Activated T-helper 1 cell treated with anti-CD3 and anti-CD28 coated beads, Interleukin-12 subunit alpha, Interleukin-12 subunit beta, Interleukin-2, Interleukin-4 antibody, amounts not matched to agents 30 ng/mL and 10 ng/mL and 1 ng/mL, durations not matched to agents 14 hours and 24 hours and 36 hours (primary cell): ENCODE data around the gene PLEKHB1. TPM values are rescaled to one million over a fixed set of nuclear protein-coding genes. Genes with fewer than 3 reads are reported as not detected.
A peak's percentile ranks its signal among the peaks of the same experiment; 100 is the strongest.

ENCODE experiments used
- DNase-seq: peaks from one replicate; pipeline ENCODE4 v3.0.0; 2021; ENCODE audit warnings: low spot score
- H3K27ac Mint-ChIP-seq: one replicate; pipeline ENCODE4 v1.8.0; 2021; ENCODE audit warnings: mild to moderate bottlenecking, mixed read lengths
- H3K27me3 Mint-ChIP-seq: one replicate; pipeline ENCODE4 v1.8.0; 2022; ENCODE audit warnings: mild to moderate bottlenecking, moderate library complexity, mixed read lengths; ENCODE audit not compliant: insufficient read depth
- H3K36me3 Mint-ChIP-seq: one replicate; pipeline ENCODE4 v1.8.0; 2021; ENCODE audit warnings: low read depth, mixed read lengths
- H3K4me1 Mint-ChIP-seq: one replicate; pipeline ENCODE4 v1.8.0; 2021; ENCODE audit warnings: low read depth, mixed read lengths
- H3K4me3 Mint-ChIP-seq: one replicate; pipeline ENCODE4 v1.8.0; 2021; ENCODE audit warnings: mild to moderate bottlenecking, moderate library complexity, mixed read lengths
- H3K9me3 Mint-ChIP-seq: one replicate; pipeline ENCODE4 v1.8.0; 2021; ENCODE audit warnings: mixed read lengths
- intact Hi-C: fragments of 100-400 bp; cut with micrococcal nuclease; formaldehyde crosslinking; loops from one replicate; pipeline ENCODE4 v1.15.1; 2024
- total RNA-seq: library from RNA; stranded (reverse); gene quantifications from 2 replicates; pipeline ENCODE4 v1.2.3, GENCODE V29; 2022

The PLEKHB1 gene
- total RNA-seq, 1 donor from 2014 or later = 2.0 TPM

DNA sequence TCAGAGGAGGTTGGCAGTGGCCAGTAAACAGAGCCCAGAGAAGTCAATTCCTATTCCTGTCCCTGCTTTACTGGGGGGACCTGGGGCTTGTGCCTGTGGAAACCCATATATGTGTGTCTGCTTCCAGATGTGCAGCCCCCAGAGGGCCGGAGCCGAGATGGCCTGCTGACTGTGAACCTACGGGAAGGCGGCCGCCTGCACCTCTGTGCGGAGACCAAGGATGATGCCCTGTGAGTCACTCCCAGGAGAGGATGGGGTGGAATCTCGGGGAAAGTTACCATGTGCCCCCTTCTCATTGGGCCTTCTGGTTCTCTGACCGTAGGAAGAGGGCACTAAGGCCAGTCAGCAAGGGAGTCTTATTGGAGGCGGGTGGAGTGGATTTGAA, 5.3 kb downstream of the PLEKHB1 start:
- no peak overlapping the region for H3K4me3 Mint-ChIP-seq
- H3K36me3 Mint-ChIP-seq = no peaks in the 10 kb centered on the region
- no peak for DNase-seq
- no peak overlapping the region for H3K27ac Mint-ChIP-seq
- H3K27me3 Mint-ChIP-seq = peaks cover 8% of the 10 kb centered on the region
- H3K9me3 Mint-ChIP-seq = no peaks in the 10 kb centered on the region
- peaks cover 12% of the 10 kb centered on the region for H3K4me1 Mint-ChIP-seq
- intact Hi-C loops = no loop called here

- DNase-seq = no peak
- Mint-ChIP-seq H3K4me3 (no peak overlapping the region), H3K27me3 (peaks cover 4% of the 10 kb centered on the region), H3K27ac (no peak overlapping the region), H3K9me3 (no peaks in the 10 kb centered on the region), H3K36me3 (no peaks in the 10 kb centered on the region), H3K4me1 (peaks cover 7% of the 10 kb centered on the region)
- intact Hi-C loops = no loop called here
Measured at GRCh38 chr11:73652046-73652730, 5.8 kb downstream of the PLEKHB1 start.

DNA sequence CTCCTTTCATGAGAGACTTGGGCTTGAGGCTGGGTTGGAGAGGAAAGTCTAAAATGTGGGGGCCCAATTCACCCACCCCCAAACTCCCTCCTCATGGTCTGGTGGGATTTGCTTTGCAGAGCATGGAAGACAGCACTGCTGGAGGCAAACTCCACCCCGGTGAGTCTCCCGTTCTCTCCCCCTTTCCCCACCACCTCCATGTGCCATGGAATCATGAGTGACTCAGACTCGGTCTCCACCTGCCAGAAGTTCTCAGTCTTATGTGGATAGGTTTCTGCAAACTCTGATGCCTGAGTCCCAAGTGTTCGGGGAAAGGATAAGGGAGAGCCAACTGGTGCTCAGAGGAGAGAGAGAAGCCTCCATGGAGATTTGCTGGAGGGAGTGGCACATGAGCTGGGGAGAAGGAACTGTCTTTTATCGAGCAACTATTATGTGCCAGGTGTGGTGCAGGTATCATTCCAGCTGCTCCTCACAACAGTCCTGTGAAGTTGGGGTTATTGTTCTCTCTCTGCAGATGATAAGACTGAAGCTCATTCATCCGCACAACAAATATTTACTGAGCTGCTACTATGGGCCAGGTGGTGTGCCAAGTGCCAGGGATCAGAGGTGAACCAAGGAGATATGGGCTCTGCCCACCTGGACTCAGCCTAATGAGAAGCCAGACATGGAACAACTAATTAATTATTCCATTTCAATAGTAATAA, 6.6 kb downstream of the PLEKHB1 start:
- Mint-ChIP-seq H3K27me3 (peaks cover 3% of the 10 kb centered on the region), H3K27ac (no peak overlapping the region), H3K4me1 (no peaks in the 10 kb centered on the region), H3K9me3 (no peaks in the 10 kb centered on the region), H3K36me3 (no peaks in the 10 kb centered on the region), H3K4me3 (no peak overlapping the region)
- no peak for DNase-seq
- intact Hi-C loops = no loop called here

DNA sequence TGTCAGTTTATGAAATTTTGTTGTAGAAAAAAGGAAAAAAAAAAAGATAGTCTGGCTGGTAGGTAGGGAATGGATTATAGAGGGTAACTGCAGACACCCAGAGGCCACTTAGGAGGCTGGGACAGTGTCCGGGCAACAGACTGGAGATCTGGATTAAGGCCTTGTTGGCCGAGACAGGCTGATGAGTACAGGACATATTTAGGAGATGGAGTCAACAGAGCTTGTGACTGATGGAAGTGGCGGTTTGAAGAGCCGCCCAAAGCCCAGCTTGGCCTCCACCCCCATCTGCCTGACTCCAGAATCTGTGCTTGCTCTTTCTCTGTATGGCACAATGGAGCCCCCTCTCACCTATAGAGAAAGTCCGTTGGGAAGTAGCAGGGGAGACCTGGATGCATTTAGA, 7.6 kb downstream of the PLEKHB1 start:
- H3K27me3 Mint-ChIP-seq = peaks cover 3% of the 10 kb centered on the region
- no peaks in the 10 kb centered on the region for H3K9me3 Mint-ChIP-seq
- no peak for DNase-seq
- H3K4me1 Mint-ChIP-seq = no peaks in the 10 kb centered on the region
- intact Hi-C loops = no loop called here
- H3K27ac Mint-ChIP-seq = no peak overlapping the region
- no peaks in the 10 kb centered on the region for H3K36me3 Mint-ChIP-seq
- H3K4me3 Mint-ChIP-seq = no peak overlapping the region

DNA sequence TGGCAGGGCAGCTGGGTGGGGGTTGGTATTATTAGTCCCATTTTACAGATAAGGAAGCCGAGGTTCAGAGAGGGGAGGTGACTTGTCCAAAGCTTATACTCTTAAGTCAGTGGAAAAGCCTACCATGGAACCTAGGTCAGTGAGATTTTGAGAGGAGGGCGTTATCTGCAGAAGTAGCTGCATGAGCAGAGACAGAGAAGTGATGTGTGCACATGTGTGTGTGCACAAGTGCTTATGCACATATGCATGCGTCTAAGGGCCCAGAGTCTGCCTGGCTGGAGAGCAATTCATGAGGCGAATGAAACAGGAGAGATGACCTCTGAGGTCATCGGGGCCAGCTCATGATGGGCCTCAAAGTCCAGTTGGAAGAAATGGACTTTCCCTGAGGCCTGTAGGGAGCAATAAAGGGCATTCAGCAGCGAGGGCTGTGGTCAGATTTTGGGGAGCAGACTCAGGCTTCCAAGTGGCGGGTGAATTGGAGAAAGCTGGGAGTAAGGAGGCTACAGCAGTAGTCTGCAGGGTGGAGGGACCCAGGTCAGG, 8.2 kb downstream of the PLEKHB1 start:
- DNase-seq = no peak
- H3K4me3 Mint-ChIP-seq = no peak overlapping the region
- H3K4me1 Mint-ChIP-seq = no peaks in the 10 kb centered on the region
- H3K36me3 Mint-ChIP-seq = no peaks in the 10 kb centered on the region
- no peaks in the 10 kb centered on the region for H3K9me3 Mint-ChIP-seq
- intact Hi-C loops = no loop called here
- no peak overlapping the region for H3K27ac Mint-ChIP-seq
- peaks cover 3% of the 10 kb centered on the region for H3K27me3 Mint-ChIP-seq

- Mint-ChIP-seq H3K4me1 (no peaks in the 10 kb centered on the region), H3K36me3 (no peaks in the 10 kb centered on the region), H3K27ac (no peak overlapping the region), H3K9me3 (no peaks in the 10 kb centered on the region), H3K4me3 (no peak overlapping the region), H3K27me3 (peaks cover 3% of the 10 kb centered on the region)
- intact Hi-C loops = no loop called here
- no peak for DNase-seq
Measured at GRCh38 chr11:73655686-73656085, 9.3 kb downstream of the PLEKHB1 start.

GRCh38 chr11:73656985-73657384, 10.6 kb downstream of the PLEKHB1 start:
- DNase-seq = no peak
- no peaks in the 10 kb centered on the region for H3K4me1 Mint-ChIP-seq
- no peaks in the 10 kb centered on the region for H3K9me3 Mint-ChIP-seq
- intact Hi-C loops = no loop called here
- H3K27ac Mint-ChIP-seq = no peak overlapping the region
- no peaks in the 10 kb centered on the region for H3K36me3 Mint-ChIP-seq
- peaks cover 3% of the 10 kb centered on the region for H3K27me3 Mint-ChIP-seq
- H3K4me3 Mint-ChIP-seq = no peak overlapping the region

DNA sequence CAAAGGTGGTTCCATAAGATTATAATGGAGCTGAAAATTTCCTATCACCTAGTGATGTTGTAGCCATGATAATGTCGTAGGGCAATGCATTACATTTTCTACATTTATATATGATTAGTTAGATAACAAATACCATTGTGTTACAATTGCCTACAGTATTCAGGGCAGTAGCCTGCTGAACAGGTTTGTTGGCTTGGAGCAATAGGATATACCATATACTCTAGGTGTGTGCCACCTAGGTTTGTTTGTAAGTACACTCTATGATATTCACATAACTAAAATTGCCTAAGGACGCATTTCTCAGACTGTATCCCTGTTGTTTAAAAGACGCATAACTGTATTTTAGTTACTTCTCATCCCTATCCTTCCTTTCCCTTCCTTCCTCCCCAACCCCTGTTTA, 13.6 kb downstream of the PLEKHB1 start:
- intact Hi-C loops = loop anchor here (2.0 to 5.0 kb wide), 2 partner anchors 183 to 267 kb away; no protein-coding TSS in a partner anchor
- DNase-seq = no peak
- H3K4me3 Mint-ChIP-seq = no peak overlapping the region
- no peaks in the 10 kb centered on the region for H3K4me1 Mint-ChIP-seq
- H3K27me3 Mint-ChIP-seq = no peaks in the 10 kb centered on the region
- H3K36me3 Mint-ChIP-seq = no peaks in the 10 kb centered on the region
- no peak overlapping the region for H3K27ac Mint-ChIP-seq
- no peaks in the 10 kb centered on the region for H3K9me3 Mint-ChIP-seq

GRCh38 chr11:73660497-73661034, 14.2 kb downstream of the PLEKHB1 start:
- no peaks in the 10 kb centered on the region for H3K27me3 Mint-ChIP-seq
- intact Hi-C loops = loop anchor here (1.0 to 5.0 kb wide), 6 partner anchors 35 to 353 kb away; no protein-coding TSS in a partner anchor
- H3K4me3 Mint-ChIP-seq = no peak overlapping the region
- H3K4me1 Mint-ChIP-seq = no peaks in the 10 kb centered on the region
- DNase-seq = no peak
- no peaks in the 10 kb centered on the region for H3K9me3 Mint-ChIP-seq
- H3K36me3 Mint-ChIP-seq = no peaks in the 10 kb centered on the region
- no peak overlapping the region for H3K27ac Mint-ChIP-seq

DNA sequence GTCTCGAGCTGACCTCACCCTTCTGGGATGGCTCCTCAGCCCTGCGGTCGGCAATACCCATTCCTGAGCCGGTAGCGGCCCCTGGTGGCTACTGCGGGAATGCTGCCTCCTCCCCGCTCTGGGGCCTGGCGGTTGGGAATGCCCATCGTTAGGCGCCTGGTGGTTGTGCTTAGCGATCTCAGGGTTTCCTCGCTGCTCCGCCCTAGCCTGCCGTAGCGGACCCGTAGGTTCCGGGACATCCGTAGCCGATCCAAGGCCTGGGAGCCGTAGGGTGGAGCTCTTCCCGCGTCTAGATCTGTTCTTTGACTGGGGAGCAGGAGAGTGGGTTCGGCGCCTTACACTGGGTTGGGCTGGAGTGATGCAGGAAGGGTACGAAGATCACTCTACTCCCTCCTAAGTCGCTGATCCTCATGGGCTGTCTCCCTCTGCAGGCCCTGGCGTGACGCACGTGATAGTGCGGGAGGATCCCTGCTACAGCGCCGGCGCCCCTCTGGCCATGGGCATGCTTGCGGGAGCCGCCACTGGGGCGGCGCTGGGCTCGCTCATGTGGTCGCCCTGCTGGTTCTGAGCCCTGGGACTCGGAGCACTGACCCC, 14.8 kb downstream of the PLEKHB1 start:
- intact Hi-C loops = loop anchor here (1.0 to 5.0 kb wide), 6 partner anchors 36 to 354 kb away; no protein-coding TSS in a partner anchor
- no peaks in the 10 kb centered on the region for H3K4me1 Mint-ChIP-seq
- no peak overlapping the region for H3K4me3 Mint-ChIP-seq
- no peaks in the 10 kb centered on the region for H3K9me3 Mint-ChIP-seq
- no peaks in the 10 kb centered on the region for H3K27me3 Mint-ChIP-seq
- peak; percentile 76 for DNase-seq
- H3K36me3 Mint-ChIP-seq = no peaks in the 10 kb centered on the region
- H3K27ac Mint-ChIP-seq = no peak overlapping the region

- H3K9me3 Mint-ChIP-seq = no peaks in the 10 kb centered on the region
- no peaks in the 10 kb centered on the region for H3K27me3 Mint-ChIP-seq
- intact Hi-C loops = loop anchor here (5.0 kb wide), 1 partner anchor 185 kb away; no protein-coding TSS in a partner anchor
- H3K27ac Mint-ChIP-seq = no peak overlapping the region
- no peak overlapping the region for H3K4me3 Mint-ChIP-seq
- no peaks in the 10 kb centered on the region for H3K36me3 Mint-ChIP-seq
- no peak for DNase-seq
- no peaks in the 10 kb centered on the region for H3K4me1 Mint-ChIP-seq
Measured at GRCh38 chr11:73662445-73663157, 16.2 kb downstream of the PLEKHB1 start.
